Spleen (tissue), 11 donors: Measurements from ENCODE around the gene SPP1. TPM values are rescaled to one million over a fixed set of nuclear protein-coding genes. Genes with fewer than 3 reads are reported as not detected.

Experiments used
- DNase-seq: peaks from one replicate; pipeline ENCODE4 v3.0.0-alpha.2; 2020
- H3K27ac ChIP-seq, 8 donors: fragments of 200-600 bp; sonication (generic) in 7 of 8; 1 replicate in 4 of 8; 2 replicates in 4 of 8; pipeline versions ENCODE4 v1.5.0 to v1.8.0; 2016 to 2021; ENCODE audit warnings: inconsistent platforms in 4 of 8, mild to moderate bottlenecking in 4 of 8, moderate library complexity in 1 of 8
- H3K27me3 ChIP-seq, 7 donors: fragments of 200-600 bp; sonication (generic) in 6 of 7; replicated peaks in 1 of 7; 1 replicate in 4 of 7; 2 replicates in 3 of 7; pipeline versions ENCODE4 v1.5.0 to v1.8.0; 2016 to 2021; ENCODE audit warnings: inconsistent platforms in 3 of 7, mild to moderate bottlenecking in 1 of 7
- H3K36me3 ChIP-seq, 6 donors: fragments of 200-600 bp; sonication (generic) in 5 of 6; 1 replicate in 4 of 6; 2 replicates in 2 of 6; pipeline versions ENCODE4 v1.5.0 to v1.8.0; 2016 to 2021; ENCODE audit warnings: inconsistent platforms in 2 of 6
- H3K4me1 ChIP-seq, 6 donors: fragments of 200-600 bp; sonication (generic) in 5 of 6; 1 replicate in 3 of 6; 2 replicates in 3 of 6; pipeline versions ENCODE4 v1.5.0 to v1.8.0; 2016 to 2021; ENCODE audit warnings: inconsistent platforms in 3 of 6
- H3K4me3 ChIP-seq, 8 donors: fragments of 200-600 bp; sonication (generic) in 7 of 8; 1 replicate in 4 of 8; 2 replicates in 4 of 8; pipeline versions ENCODE4 v1.5.0 to v1.8.0; 2016 to 2021; ENCODE audit warnings: inconsistent platforms in 4 of 8, mild to moderate bottlenecking in 4 of 8, moderate library complexity in 2 of 8
- H3K9me3 ChIP-seq, 8 donors: fragments of 200-600 bp; sonication (generic) in 7 of 8; 1 replicate in 4 of 8; 2 replicates in 4 of 8; pipeline versions ENCODE4 v1.5.0 to v1.8.0; 2016 to 2021; ENCODE audit warnings: inconsistent platforms in 4 of 8
- POLR2A ChIP-seq, 3 donors: fragments of 450-650 bp; IDR thresholded peaks; one replicate each; pipeline ENCODE4 v1.5.1; 2017; ENCODE audit warnings: antibody characterized with exemption in 3 of 3, mild to moderate bottlenecking in 1 of 3
- POLR2AphosphoS5 ChIP-seq, 3 donors: sonication (generic); formaldehyde crosslinking; IDR thresholded peaks; one replicate each; pipeline ENCODE4 v1.5.1; 2017; ENCODE audit warnings: antibody characterized with exemption in 3 of 3
- WGBS, 5 donors: extraction: QIAGEN DNeasy Blood & Tissue Kit in 3 of 5; methylation state at CpG; one replicate each; pipeline versions ENCODE4 v1.1.5 to v1.1.7; 2013 to 2018; 5-methylcytosine and 5-hydroxymethylcytosine counted together
- intact Hi-C: fragments of 100-400 bp; cut with DNase I; formaldehyde crosslinking; loops from one replicate; pipeline ENCODE4 v1.15.0; 2023; ENCODE audit warnings: low total_unique reads
- polyA plus RNA-seq, 3 donors: library from polyadenylated mRNA; stranded (reverse); fragments of 200-250 nt; gene quantifications; one replicate each; pipeline ENCODE4 v1.2.1, GENCODE V29; 2013
- total RNA-seq, 7 donors: library from RNA; depleted of rRNA in 3 of 7; stranded (reverse); fragments of >200 nt in 3 of 7; fragmentation: NEBNext Ultra II Directional in 4 of 7; extraction: Animal tissue kit (Norgen Biotek cat#: 25700) in 4 of 7; gene quantifications; one replicate each; pipeline versions ENCODE4 v1.1.0 to v1.2.1, GENCODE V29; 2016 to 2021
- TF ChIP-seq, protein P1 (sequence below), 11 experiments: fragments of 200-600 bp in 7 of 11; fragments of 450-650 bp in 4 of 11; sonication (generic) in 4 of 11; IDR thresholded peaks in 8 of 11; conservative IDR thresholded peaks in 3 of 11; 1 replicate in 7 of 11; 2 replicates in 4 of 11; pipeline versions ENCODE4 v1.4.0 to v1.8.0; 2016 to 2021; ENCODE audit warnings: antibody characterized with exemption in 11 of 11, inconsistent platforms in 4 of 11, mild to moderate bottlenecking in 1 of 11
- donor health status: healthy with polysubstance abuse.
- donor health status: DM: no; HTN: no; CAD: no; lungs with moderate emphysema.
- donor health status: DM: no; HTN: no; CAD: no.
- donor health status: Bipolar disorder and iron deficiency.
- donor health status: healthy.
- donor health status: DM: no; HTN: no; CAD: no.
- donor health status: DM: yes; HTN: yes; CAD: no.

The SPP1 gene
- total and polyA plus RNA-seq, 10 donors, result 0.28 to 18.4 (median 2.0) TPM

DNA sequence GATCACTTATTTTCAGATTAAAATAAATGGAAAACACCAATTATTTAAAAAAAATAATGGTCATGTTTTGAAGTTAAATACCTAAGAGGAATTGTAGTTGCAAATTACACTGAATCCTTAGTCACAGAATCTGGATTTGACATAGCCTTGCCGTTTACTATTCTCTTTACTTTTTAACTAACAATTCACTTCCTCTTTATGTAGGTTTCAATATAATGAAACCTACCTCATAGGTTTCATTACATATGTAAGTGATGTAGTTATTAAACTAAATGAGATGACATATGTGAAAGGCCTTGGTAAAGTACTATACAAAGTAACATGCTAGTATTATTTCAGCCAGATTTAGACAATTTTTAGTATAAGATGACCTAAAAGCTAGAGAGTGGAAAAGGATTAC is 6.5 kb downstream of the SPP1 start:
- no peak for TF ChIP-seq POLR2A (IDR thresholded peaks at IDR 0.05)
- TF ChIP-seq, protein P1, sequence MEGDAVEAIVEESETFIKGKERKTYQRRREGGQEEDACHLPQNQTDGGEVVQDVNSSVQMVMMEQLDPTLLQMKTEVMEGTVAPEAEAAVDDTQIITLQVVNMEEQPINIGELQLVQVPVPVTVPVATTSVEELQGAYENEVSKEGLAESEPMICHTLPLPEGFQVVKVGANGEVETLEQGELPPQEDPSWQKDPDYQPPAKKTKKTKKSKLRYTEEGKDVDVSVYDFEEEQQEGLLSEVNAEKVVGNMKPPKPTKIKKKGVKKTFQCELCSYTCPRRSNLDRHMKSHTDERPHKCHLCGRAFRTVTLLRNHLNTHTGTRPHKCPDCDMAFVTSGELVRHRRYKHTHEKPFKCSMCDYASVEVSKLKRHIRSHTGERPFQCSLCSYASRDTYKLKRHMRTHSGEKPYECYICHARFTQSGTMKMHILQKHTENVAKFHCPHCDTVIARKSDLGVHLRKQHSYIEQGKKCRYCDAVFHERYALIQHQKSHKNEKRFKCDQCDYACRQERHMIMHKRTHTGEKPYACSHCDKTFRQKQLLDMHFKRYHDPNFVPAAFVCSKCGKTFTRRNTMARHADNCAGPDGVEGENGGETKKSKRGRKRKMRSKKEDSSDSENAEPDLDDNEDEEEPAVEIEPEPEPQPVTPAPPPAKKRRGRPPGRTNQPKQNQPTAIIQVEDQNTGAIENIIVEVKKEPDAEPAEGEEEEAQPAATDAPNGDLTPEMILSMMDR (IDR thresholded peaks at IDR 0.05 in 8 of 11, conservative IDR thresholded peaks at IDR 0.05 in 3 of 11), result no peak
- no peak for TF ChIP-seq POLR2AphosphoS5 (IDR thresholded peaks at IDR 0.05)
- Histone ChIP-seq H3K27me3 (peaks cover 0 to 25% (median 0%) of the 10 kb centered on the region in 7 donors), H3K36me3 (no peaks in the 10 kb centered on the region), H3K27ac (no peak overlapping the region), H3K9me3 (no peaks in the 10 kb centered on the region), H3K4me3 (no peak overlapping the region), H3K4me1 (no peaks in the 10 kb centered on the region)
- intact Hi-C loops, result no loop called here
- no peak for DNase-seq
- 47 to 72% (median 49%) methylated on average over 1 of the region's 1 CpG for WGBS, 5 donors

DNA sequence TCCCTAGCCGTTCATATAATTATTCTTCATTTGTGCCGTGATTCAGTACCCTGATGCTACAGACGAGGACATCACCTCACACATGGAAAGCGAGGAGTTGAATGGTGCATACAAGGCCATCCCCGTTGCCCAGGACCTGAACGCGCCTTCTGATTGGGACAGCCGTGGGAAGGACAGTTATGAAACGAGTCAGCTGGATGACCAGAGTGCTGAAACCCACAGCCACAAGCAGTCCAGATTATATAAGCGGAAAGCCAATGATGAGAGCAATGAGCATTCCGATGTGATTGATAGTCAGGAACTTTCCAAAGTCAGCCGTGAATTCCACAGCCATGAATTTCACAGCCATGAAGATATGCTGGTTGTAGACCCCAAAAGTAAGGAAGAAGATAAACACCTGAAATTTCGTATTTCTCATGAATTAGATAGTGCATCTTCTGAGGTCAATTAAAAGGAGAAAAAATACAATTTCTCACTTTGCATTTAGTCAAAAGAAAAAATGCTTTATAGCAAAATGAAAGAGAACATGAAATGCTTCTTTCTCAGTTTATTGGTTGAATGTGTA is 7.0 kb downstream of the SPP1 start:
- TF ChIP-seq POLR2A (IDR thresholded peaks at IDR 0.05), result no peak
- no peak for TF ChIP-seq POLR2AphosphoS5 (IDR thresholded peaks at IDR 0.05)
- TF ChIP-seq, protein P1 (IDR thresholded peaks at IDR 0.05 in 8 of 11, conservative IDR thresholded peaks at IDR 0.05 in 3 of 11), result no peak
- 84 to 91% (median 87%) methylated on average over 13 of the region's 13 CpGs for WGBS, 5 donors

DNA sequence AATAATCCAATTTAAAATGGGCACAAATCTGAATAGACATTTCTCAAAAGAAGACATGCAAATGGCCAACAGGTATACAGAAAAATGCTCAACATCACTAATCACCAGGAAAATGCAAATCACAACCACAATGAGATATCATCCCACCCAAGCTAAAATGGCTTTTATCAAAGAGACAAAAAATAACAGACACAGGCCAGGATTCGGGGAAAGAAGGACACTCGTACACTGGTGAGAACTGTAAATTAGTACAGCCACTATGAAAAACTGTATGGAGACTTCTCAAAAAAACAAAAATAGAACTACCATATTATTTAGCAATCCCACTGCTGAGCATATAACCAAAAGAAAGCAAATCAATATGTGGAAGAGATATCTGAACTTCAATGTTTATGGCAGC is 8.5 kb downstream of the SPP1 start:
- Histone ChIP-seq H3K4me3 (no peak overlapping the region), H3K27me3 (peaks cover 0 to 13% (median 0%) of the 10 kb centered on the region in 7 donors), H3K27ac (no peak overlapping the region), H3K36me3 (no peaks in the 10 kb centered on the region), H3K9me3 (no peaks in the 10 kb centered on the region), H3K4me1 (no peaks in the 10 kb centered on the region)
- 85 to 98% (median 95%) methylated on average over 2 of the region's 2 CpGs for WGBS, 5 donors
- TF ChIP-seq POLR2AphosphoS5 (IDR thresholded peaks at IDR 0.05), result no peak
- TF ChIP-seq, protein P1 (IDR thresholded peaks at IDR 0.05 in 8 of 11, conservative IDR thresholded peaks at IDR 0.05 in 3 of 11), result no peak
- no peak for TF ChIP-seq POLR2A (IDR thresholded peaks at IDR 0.05)
- intact Hi-C loops, result no loop called here
- no peak for DNase-seq

More for the DNA sequence above, 7.0 kb downstream of the SPP1 start:
- Histone ChIP-seq H3K27ac (no peak overlapping the region), H3K27me3 (peaks cover 0 to 22% (median 0%) of the 10 kb centered on the region in 7 donors), H3K36me3 (no peaks in the 10 kb centered on the region), H3K4me1 (no peaks in the 10 kb centered on the region), H3K4me3 (no peak overlapping the region), H3K9me3 (no peaks in the 10 kb centered on the region)
- DNase-seq, result no peak
- intact Hi-C loops, result no loop called here

DNA sequence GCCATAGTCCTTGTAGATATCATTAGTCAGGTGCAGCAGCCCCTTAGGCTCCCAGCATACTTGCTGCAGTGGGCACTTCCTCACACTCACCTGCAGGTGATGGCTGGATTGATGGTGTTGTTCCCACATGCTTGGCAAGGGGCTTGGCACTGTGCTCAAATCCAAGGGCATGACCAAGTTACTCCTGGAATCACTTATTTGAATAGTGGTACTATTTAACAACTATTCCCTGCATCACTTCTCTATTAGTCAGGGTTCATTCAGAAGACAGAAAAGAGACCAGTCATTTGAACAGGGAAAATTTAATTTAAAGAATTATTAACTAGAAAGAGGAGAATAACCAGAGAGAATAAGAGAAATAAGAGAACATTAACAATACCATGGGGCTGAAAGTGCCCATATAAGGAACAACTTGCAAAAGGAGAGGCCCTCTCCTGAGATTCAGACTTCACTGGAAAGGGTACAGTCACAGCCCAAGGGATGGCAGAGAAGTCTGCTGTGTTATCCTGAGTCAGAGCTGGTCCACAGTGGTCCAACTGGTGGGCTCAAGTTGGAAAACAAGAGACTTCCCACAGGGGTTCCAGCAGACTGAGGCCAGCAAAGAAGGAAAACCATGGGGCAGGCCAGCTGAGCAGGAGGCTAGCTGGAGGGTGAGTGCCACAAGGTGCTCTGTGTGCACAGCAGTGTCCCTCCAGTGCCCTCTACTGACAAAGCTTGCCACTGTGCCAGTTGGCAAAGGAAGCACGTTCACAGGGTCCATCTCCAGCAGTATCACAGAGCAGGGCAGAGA is 9.8 kb downstream of the SPP1 start:
- no peak for TF ChIP-seq POLR2AphosphoS5 (IDR thresholded peaks at IDR 0.05)
- TF ChIP-seq, protein P1 (IDR thresholded peaks at IDR 0.05 in 8 of 11, conservative IDR thresholded peaks at IDR 0.05 in 3 of 11), result peak in 8 of 11 experiments; percentile 9 to 60 (median 40)
- TF ChIP-seq POLR2A (IDR thresholded peaks at IDR 0.05), result no peak
- peak; percentile 79 for DNase-seq
- H3K27me3 ChIP-seq, result peaks cover 0 to 5% (median 0%) of the 10 kb centered on the region in 7 donors
- no peaks in the 10 kb centered on the region for H3K9me3 ChIP-seq
- H3K36me3 ChIP-seq, result no peaks in the 10 kb centered on the region
- 0 to 5% (median 0%) methylated on average over 1 of the region's 1 CpG for WGBS, 5 donors
- H3K4me1 ChIP-seq, result no peaks in the 10 kb centered on the region
- intact Hi-C loops, result no loop called here
- H3K4me3 ChIP-seq, result no peak overlapping the region
- no peak overlapping the region for H3K27ac ChIP-seq
